Measurements from ENCODE around the gene AGPAT4. TPM values are rescaled to one million over a fixed set of nuclear protein-coding genes. Genes with fewer than 3 reads are reported as not detected.
"Not testable (repeated sequence)": the region's sequence is repeated elsewhere in the genome, so short reads cannot be mapped to it uniquely, and the experiment has no call there.

The AGPAT4 gene, protein sequence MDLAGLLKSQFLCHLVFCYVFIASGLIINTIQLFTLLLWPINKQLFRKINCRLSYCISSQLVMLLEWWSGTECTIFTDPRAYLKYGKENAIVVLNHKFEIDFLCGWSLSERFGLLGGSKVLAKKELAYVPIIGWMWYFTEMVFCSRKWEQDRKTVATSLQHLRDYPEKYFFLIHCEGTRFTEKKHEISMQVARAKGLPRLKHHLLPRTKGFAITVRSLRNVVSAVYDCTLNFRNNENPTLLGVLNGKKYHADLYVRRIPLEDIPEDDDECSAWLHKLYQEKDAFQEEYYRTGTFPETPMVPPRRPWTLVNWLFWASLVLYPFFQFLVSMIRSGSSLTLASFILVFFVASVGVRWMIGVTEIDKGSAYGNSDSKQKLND
- 23.7 TPM for polyA plus RNA-seq (ENCODE audit: insufficient read length)
- long read RNA-seq, donor 1, full-length matches to known transcripts, result 5 of 5 reads
- long read RNA-seq, donor 1, partial matches to known transcripts, result 0 of 5 reads
- long read RNA-seq, donor 1, other reads (novel, unspliced or antisense), result 0 of 5 reads
- long read RNA-seq, donor 2, full-length matches to known transcripts, result 4 of 4 reads
- long read RNA-seq, donor 2, partial matches to known transcripts, result 0 of 4 reads
- long read RNA-seq, donor 2, other reads (novel, unspliced or antisense), result 0 of 4 reads
- long read RNA-seq, donor 3, partial matches to known transcripts, result 0 of 1 reads
- long read RNA-seq, donor 3, other reads (novel, unspliced or antisense), result 0 of 1 reads
- long read RNA-seq, donor 4, full-length matches to known transcripts, result 1 of 1 reads
- long read RNA-seq, donor 4, partial matches to known transcripts, result 0 of 1 reads
- long read RNA-seq, donor 4, other reads (novel, unspliced or antisense), result 0 of 1 reads
- long read RNA-seq, donor 5, full-length matches to known transcripts, result 5 of 5 reads
- long read RNA-seq, donor 5, partial matches to known transcripts, result 0 of 5 reads
- long read RNA-seq, donor 5, other reads (novel, unspliced or antisense), result 0 of 5 reads
- long read RNA-seq, donor 6, full-length matches to known transcripts, result 7 of 7 reads
- long read RNA-seq, donor 6, partial matches to known transcripts, result 0 of 7 reads
- long read RNA-seq, donor 6, other reads (novel, unspliced or antisense), result 0 of 7 reads
- long read RNA-seq, donor 7, full-length matches to known transcripts, result 7 of 7 reads
- long read RNA-seq, donor 7, partial matches to known transcripts, result 0 of 7 reads
- long read RNA-seq, donor 7, other reads (novel, unspliced or antisense), result 0 of 7 reads
- long read RNA-seq, donor 8, partial matches to known transcripts, result 0 of 2 reads
- long read RNA-seq, donor 8, other reads (novel, unspliced or antisense), result 0 of 2 reads

DNA sequence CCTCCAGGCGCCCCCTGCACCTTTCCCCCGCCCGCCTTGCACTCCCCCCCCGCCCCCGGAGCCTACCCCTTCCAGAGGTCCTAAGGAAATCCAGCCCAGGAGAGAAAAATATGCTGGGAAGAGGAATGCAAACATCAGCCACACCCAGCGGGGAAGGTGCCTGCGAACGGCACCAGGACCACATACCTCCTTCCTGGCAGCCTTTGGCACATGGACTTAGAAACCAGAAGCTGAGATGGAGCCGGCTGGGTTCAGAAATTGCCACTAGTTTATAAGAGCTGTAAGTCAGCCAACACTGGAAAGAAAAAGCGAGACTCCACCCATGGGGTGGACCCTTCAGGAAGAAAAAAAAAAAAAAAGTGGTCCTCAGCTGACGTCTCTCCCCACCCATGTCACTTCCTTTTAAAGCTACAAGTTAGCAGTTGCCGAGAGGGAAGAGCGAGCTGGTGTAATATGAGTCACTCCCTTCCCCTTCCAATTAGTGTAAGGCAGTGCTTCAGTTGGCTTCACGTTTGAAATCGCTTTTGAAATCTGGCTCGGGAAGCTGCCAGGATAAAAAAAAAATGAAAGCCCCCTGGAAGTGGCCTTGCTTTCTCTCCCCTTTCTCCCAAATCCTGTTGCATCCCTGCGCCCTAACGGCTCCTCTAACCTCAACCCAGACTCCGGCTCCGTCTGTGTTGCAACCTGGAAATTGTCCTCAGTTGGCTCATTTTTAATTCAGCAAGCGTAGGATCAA is at the start of gene AGPAT4:
Gene AGPAT4 (minus strand): TSS at position 310 of the 736 bp plus-strand sequence. CDS start 41,848 bp downstream, outside the sequence.
- DNase-seq, result peak; percentile 95

GRCh38 chr6:161319231-161319630 is 45.4 kb upstream of the AGPAT4 start:
- no peak for DNase-seq

- no peak for DNase-seq
These were observed 44.6 kb upstream of the AGPAT4 start for GRCh38 chr6:161318456-161318855.

GRCh38 chr6:161316531-161316930 is 42.7 kb upstream of the AGPAT4 start:
- DNase-seq, result no peak

- DNase-seq, result not testable (repeated sequence)
These were observed 41.5 kb upstream of the AGPAT4 start for GRCh38 chr6:161315246-161315917.

DNA sequence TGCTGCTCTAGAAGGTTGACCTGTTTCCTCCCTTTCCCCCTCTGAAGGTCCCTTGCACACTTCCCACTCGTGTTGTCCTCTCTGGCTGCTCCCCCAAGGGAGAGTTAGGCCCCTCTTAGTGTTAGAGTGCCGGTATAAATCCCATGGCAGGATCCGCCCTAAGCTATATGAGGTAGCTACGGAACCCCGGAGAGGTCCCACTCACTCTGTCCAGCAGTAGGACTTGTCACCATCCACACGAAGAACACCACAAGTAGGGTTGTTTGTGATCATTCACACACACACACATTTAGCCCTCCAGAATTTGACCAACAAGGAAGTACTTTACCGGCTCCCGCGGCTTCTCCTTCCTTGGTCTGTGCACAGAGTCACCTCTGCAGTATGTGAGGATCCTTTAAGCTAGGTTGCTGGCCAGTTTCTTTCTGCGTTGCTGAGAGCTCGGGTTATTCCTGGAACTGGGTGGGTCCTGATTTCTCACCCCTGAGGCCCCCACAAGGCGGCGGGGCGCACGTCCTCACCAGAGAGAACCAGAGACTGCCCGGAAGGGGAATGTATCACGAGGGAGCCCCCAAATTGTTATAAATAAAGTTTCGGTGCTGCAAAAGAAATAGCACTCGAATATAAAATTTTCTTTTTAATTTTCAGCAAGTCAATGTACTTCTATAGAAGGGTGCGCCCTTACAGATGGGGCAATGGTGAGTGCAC is 40.8 kb upstream of the AGPAT4 start:
- DNase-seq, result not testable (repeated sequence)

DNA sequence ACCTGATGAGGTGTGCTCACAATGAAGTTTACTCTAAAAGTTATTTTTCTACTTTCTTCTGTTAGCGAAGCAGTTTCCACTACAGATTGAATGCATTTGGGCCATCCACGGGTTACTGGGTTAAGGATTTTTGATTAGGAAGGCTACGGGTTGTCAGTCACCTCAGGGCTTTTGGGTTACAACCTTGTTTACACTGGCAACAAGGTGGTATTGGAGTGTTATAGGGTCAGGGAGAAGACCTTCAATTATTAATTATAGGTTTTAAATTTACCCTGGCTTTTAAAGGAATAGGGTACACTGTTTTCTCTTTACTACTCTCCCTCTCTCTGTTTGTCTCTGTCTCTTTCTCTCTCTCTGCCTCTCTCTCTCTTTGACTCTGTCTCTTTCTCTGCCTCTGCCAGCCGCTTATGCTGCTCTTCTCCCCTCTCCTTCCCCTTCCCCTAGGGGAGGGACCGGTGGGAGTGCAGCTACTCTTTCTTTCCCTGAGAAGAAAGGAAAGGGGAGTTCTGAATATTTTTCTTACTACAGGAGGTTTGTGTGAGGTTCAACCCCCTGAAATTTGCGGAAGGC is 40.2 kb upstream of the AGPAT4 start:
- DNase-seq, result no peak

DNA sequence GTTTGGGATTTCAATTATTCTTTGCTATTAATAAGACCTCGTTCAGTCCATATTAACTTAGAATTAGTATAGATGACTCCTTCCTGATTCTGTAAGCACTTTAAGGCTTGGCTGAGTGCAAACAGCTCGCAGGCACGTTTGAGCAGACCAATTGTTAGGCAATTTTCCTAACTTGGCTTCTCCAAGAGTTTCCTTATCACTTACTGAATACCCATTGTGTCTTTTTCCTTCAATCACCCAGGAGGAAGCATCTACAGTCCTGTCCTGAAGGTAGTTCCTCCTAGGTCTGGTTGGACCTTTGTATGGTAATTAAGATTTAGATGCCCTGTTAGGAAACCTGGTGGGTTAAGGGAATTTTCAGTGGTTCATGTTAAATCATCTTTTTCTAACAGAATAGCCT is 39.6 kb upstream of the AGPAT4 start:
- DNase-seq, result not testable (repeated sequence)

DNA sequence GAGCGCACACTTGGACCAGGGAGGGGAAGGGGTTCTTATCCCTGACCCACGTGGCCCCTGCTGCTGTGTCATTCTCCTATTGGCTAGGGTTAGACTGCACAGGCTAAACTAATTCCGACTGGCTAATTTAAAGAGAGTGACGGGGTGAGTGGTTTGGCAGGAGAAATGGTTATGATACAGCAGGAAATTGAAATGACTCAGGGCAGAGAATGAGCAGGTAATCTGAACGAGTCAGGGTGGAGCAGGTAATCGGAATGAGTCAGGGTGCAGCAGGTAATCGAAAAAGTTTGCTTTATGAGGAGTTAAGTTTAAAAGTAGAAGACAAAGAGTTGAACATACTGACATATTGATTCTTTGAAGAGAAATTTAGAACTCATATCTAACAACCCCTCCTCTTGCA is 35.9 kb upstream of the AGPAT4 start:
- DNase-seq, result not testable (repeated sequence)

DNA sequence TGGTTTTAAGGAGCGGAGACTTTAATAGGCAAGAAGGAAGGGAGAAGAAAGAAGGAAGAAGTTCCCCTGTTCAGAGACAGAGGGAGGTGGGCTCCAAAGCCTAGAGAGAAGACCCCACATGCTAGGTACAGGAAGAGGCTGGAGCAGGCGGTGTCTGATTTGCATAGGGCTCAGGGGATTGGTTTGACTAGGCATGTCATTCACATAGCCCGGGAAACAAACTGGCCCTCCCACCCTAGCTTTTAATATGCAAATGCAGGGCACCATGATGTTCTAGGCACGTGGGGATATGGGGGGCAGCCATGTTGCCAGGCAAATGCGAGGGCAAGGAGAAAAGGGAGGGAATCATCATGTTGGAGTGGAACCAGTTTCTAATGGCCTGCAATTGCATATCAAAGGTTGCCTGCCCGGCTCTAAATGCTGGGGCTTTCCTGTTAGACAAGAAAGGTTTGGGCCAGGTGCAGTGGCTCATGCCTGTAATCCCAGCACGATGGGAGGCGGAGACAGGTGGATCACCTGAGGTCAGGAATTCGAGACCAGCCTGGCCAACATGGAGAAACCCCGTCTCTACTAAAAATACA is 34.3 kb upstream of the AGPAT4 start:
- no peak for DNase-seq

GRCh38 chr6:161305860-161306259 is 32.0 kb upstream of the AGPAT4 start:
- DNase-seq, result no peak

DNA sequence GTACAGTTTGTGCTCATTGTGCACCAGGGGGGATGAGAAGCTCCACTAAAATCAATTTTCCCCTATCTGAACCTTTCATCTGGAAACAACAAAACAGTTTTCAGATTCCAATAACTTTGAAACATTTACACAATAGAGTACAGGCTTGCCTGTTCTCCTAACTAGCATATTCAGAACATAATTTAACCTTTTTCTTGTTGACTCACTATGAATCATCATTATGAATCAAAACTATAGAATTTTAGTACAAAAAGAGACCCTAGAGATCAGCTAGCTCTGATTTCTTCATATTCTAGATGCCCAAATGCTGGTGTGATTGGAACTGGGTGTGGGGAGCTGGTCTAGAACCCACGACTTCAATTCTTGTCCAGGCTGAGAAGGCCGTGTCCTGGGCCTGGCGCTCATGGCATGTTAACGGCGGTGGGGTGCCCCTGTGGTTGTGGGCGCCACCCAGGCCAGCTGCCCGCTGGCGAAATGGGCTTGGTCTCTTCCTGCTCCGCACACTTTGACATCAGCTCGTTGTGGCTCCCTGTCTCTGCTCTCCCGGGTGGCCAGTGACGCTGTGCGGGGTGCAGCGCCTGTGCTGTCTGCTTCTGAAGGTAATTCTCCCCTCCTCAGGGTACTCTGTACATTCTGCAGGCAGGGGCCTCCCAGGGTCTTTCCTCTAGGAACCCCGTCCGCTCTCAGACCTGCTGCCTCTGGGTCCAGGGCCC is 29.9 kb upstream of the AGPAT4 start:
- DNase-seq, result no peak

GRCh38 chr6:161302949-161303348 is 29.1 kb upstream of the AGPAT4 start:
- no peak for DNase-seq

DNA sequence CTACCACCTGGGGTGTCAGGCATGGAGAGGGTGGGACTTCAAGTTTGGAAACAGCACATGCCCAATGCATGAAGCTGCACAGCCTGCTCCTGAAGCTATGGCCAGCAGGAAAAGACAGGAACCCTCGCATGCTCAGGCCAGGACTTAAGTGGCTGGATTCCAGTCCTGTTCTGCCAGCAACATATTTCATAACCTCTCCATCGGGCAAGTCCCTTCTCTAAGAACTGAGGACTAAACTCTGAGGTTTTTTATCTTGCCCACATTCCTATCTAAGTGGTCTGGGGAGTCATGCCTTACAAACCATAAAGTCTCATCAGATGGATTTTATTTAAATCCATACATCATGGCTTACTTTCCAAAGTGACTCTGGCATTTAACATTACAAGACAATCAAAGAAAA is 27.5 kb upstream of the AGPAT4 start:
- no peak for DNase-seq

DNA sequence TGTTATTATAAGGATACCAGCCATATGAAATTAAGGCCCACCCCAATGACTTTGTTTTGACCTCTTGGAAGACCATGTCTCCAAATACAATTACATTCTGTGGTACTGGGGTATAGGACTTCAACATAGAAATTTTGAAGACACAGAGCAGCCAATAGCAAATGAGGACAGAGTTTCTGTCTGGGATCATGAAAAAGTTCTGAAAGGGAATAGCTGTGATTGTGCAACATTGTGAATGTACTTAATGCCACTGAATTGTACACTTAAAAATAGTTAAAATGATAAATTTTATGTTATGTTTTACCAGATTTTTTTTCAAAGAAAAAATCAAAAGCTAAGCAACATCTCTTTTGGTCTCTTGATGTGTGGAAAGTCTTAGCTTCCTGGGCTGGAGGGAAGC is 27.0 kb upstream of the AGPAT4 start:
- no peak for DNase-seq

DNA sequence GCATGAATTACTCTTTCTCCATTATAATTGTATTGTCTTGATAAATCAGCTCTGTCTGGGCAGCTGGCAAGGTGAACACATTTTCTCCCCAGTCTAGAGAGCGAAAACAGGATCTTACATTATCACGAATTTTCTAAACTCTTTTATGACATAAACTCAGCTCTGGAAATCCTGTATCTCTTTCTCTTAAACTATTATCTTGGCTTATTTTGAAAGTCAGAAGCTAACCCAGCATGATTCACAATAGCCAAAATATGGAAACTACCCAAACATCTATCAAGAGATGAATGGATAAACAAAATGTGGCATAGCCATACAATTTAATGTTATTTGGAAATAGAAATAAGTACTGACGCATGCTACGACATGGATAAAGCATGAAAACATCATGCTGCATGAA is 25.9 kb upstream of the AGPAT4 start:
- DNase-seq, result no peak

DNA sequence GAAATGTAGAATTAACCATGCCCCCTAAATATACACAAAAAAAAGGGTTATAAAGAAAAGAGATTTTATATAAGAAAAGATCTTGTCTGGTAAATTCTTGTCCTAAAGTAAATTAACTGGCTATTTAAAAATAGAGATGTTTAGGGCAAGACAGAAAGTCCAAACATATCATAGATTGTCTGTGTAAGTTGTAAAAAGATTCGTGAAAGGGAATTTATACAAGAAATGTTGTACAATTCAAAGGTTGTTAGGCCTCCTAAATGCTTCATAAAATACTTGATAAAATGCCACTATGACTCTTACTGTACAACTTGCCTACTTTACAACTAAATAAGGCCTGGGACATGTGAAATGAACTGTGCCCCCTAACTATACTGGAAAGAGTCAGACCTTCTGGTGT is 21.9 kb upstream of the AGPAT4 start:
- DNase-seq, result no peak

- DNase-seq, result no peak
These were observed 18.9 kb upstream of the AGPAT4 start for GRCh38 chr6:161292650-161293281.
